Tibial nerve (tissue), 4 donors: Measurements from ENCODE around the gene ZNF711.

ENCODE experiments used
- EP300 ChIP-seq, 2 donors: sonication (generic); formaldehyde crosslinking; IDR thresholded peaks; one replicate each; pipeline ENCODE4 v1.6.1; 2017; ENCODE audit warnings: antibody characterized with exemption in 2 of 2, mild to moderate bottlenecking in 1 of 2
- POLR2A ChIP-seq, 2 donors: fragments of 450-650 bp; IDR thresholded peaks; one replicate each; pipeline ENCODE4 v1.6.1; 2017; ENCODE audit warnings: antibody characterized with exemption in 2 of 2, mild to moderate bottlenecking in 2 of 2, moderate library complexity in 2 of 2
- TF ChIP-seq, protein P1 (sequence below), 5 experiments: fragments of 200-600 bp in 3 of 5; fragments of 450-650 bp in 2 of 5; sonication (generic) in 3 of 5; IDR thresholded peaks; one replicate each; pipeline ENCODE4 v1.5.1; 2016 to 2019; ENCODE audit warnings: antibody characterized with exemption in 5 of 5, mild to moderate bottlenecking in 3 of 5, moderate library complexity in 2 of 5

DNA sequence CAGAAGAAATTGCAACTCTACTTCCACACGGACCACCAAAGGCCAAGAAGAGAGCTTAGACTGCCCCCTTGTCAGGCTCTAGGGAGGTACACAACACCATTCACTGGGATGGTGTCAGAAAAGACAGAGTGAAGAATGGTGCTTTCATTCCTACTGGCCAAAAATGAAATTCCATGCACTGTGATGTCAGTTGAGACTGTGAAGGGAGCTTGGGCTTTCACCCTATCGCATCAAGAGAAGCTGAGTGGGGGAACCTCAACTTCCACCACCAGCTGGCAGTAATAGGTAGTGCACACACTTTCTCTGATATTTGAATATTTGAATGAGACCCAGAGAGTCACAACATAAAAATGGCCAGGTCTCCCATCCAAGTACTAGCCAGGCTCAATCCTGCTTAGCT is 65.9 kb downstream of the ZNF711 start:
- TF ChIP-seq, protein P1, sequence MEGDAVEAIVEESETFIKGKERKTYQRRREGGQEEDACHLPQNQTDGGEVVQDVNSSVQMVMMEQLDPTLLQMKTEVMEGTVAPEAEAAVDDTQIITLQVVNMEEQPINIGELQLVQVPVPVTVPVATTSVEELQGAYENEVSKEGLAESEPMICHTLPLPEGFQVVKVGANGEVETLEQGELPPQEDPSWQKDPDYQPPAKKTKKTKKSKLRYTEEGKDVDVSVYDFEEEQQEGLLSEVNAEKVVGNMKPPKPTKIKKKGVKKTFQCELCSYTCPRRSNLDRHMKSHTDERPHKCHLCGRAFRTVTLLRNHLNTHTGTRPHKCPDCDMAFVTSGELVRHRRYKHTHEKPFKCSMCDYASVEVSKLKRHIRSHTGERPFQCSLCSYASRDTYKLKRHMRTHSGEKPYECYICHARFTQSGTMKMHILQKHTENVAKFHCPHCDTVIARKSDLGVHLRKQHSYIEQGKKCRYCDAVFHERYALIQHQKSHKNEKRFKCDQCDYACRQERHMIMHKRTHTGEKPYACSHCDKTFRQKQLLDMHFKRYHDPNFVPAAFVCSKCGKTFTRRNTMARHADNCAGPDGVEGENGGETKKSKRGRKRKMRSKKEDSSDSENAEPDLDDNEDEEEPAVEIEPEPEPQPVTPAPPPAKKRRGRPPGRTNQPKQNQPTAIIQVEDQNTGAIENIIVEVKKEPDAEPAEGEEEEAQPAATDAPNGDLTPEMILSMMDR (IDR thresholded peaks at IDR 0.05): no peak
- TF ChIP-seq EP300 (IDR thresholded peaks at IDR 0.05): no peak
- TF ChIP-seq POLR2A (IDR thresholded peaks at IDR 0.05): no peak
